WI38 (cell line): ENCODE measurements around the gene ATOX1.

Experiments
- H3K4me3 ChIP-seq: 2 replicates; pipeline ENCODE4 v1.5.1; 2011; ENCODE audit warnings: low read depth, mild to moderate bottlenecking, control low read depth, low read length
- TF ChIP-seq, protein P1 (sequence below): IDR thresholded peaks from 2 replicates; pipeline ENCODE4 v1.5.1; 2012; ENCODE audit warnings: low read depth, mild to moderate bottlenecking, control low read depth, low read length

ATOX1 gene

DNA sequence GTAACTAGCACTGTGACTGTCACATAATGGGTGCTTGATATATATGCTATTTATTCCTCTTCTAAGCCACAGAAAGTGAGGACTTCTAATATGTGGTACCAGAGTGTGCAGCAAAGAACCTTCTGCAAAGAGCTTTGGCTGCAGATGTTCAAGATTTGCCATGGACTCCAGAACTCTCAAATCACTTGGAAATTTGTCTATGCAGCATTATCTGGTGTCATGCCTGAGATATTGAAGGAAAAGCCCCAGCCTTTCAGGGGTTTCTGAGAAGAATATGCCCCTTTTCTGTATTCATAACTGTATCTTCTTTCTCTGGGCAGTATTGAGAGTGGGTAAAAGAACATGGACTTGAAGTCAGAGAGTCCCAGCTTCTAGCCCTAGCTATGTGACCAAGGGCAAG lies 8.5 kb upstream of the ATOX1 start:
- TF ChIP-seq, protein P1, sequence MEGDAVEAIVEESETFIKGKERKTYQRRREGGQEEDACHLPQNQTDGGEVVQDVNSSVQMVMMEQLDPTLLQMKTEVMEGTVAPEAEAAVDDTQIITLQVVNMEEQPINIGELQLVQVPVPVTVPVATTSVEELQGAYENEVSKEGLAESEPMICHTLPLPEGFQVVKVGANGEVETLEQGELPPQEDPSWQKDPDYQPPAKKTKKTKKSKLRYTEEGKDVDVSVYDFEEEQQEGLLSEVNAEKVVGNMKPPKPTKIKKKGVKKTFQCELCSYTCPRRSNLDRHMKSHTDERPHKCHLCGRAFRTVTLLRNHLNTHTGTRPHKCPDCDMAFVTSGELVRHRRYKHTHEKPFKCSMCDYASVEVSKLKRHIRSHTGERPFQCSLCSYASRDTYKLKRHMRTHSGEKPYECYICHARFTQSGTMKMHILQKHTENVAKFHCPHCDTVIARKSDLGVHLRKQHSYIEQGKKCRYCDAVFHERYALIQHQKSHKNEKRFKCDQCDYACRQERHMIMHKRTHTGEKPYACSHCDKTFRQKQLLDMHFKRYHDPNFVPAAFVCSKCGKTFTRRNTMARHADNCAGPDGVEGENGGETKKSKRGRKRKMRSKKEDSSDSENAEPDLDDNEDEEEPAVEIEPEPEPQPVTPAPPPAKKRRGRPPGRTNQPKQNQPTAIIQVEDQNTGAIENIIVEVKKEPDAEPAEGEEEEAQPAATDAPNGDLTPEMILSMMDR: no peak
- H3K4me3 ChIP-seq: no peak overlapping the region

DNA sequence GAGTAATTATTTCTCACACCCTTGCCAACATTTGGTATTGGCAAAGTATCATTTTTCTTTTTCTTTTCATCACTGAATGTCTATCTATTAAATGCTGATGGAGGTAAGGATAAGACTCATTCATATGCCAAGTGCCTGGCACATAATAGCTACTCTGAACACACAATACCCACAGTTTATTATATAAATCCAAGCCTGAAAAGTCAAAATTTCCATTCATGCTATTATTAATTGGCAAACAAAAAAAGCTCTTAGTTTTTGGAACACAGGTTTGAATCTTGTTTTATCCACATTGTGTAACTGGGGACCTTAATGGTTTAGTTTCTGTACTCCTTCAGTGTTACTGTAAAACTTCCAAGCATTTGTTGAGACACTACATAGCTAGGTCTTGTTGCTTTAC lies 6.4 kb upstream of the ATOX1 start:
- H3K4me3 ChIP-seq: no peak overlapping the region
- TF ChIP-seq, protein P1: no peak

DNA sequence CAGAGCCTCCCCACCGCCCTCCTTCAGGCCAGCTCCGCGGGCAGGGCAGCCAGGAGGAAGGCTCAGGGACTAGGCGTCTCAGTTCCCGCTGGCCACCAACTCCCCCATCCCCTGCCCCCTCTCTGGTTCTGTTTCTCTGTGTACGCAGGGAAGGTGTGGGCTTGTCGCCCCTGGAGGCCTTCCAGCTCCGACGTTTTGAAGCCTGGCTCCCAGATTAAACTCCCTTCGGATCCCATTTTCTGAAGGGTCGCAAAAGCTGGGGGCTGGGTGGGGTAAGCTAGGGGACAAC lies 346 bp downstream of the ATOX1 start:
- TF ChIP-seq, protein P1: no peak
- peak overlapping the region; percentile 76 for H3K4me3 ChIP-seq

DNA sequence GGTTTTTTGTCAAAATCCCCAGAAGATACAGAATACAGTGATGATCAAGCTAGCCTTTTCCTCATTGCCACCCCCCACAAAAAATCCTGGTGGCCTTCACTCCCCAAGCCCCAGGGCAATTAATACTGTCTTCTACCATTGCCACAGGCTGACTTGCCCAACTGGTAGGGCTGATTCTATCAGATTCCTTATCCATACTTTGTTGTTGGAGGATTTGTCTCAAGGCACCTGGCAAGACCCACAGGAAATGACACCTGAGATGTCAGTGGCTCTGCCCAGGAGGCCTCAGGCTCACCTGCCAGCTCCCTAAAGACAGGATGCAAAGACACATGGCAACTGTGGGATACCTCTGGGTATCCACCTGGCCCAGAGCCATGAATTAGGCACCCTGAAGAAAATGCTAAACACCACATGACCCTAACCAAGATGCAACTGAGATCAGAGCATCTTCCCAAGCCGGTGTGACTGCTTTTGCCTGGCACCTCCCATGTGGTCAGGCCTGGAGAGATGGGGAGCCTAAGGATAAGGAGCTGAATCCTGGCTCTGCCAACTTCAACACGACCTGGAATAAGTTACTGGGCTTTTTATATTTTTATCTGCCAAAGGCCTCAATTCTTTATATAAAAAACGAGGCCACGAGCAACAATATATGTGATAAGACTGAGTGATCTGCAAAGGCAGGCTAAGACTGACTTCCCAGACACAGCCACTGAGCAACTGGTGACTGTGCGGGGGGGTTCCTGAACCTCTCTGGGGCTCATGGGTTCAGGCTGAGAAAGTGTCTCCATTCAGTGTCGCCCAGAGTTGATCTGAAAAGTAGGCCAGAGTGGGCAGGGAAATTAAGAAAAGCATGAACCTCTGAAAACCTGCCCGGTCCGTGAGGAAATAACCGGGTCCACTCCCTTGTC lies 944 bp downstream of the ATOX1 start:
- TF ChIP-seq, protein P1: no peak
- H3K4me3 ChIP-seq: peak overlapping the region; percentile 76

DNA sequence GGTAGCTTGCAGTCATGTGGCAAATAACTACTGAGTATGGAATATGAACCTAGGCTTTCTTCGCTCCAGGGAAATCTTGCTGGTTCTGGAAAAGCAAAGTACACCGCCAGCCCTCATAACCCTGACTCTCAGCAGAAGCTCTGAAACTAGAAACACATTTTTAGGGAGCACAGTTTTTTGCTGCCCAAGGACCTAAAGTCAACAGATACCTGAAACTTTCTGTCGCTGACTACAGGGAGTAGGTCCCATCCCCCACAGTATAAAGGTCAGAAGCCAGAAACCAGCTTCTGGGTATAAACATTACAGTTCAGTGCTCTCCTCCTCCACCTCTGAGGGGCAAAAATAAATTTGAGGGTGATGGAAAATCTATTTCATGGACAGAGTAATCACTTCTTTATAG lies 3.0 kb downstream of the ATOX1 start:
- TF ChIP-seq, protein P1: no peak
- no peak overlapping the region for H3K4me3 ChIP-seq

DNA sequence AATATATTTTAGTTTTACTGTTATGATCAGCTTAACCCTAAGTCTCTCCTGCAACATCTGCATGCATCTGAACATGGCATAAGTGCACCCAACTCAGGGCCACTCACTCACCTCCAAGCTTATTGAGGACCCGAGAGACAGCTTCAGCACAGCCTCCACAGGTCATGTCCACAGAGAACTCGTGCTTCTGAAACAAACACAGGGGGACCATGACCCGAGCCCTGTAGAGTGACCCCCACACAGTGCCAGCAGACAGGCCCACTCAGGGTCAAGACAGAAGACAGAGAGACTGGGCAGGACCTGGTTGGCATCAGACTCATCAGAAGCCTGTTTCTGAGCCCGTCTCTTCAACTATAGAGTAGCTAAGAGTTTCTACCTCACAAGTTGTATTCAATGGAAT lies 6.8 kb downstream of the ATOX1 start:
- TF ChIP-seq, protein P1: no peak
- H3K4me3 ChIP-seq: no peak overlapping the region

DNA sequence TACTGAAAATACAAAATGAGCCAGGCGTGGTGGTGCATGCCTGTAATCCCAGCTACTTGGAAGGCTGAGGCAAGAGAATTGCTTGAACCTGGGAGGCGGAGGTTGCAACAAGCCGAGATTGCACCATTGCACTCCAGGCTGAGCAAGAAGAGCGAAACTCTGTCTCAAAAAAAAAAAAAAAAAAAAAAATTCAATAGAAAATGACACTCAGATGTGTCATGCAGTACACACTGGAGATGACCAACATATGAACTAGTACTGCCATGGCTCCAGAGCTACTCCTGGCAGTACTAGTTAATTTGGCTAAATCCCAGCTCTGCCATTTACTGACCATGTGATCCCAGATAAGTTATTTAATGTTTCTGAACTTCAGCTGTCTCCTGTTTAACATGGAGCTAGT lies 7.3 kb downstream of the ATOX1 start:
- TF ChIP-seq, protein P1: no peak
- H3K4me3 ChIP-seq: no peak overlapping the region
